HG03565 (cell line): ENCODE results near the gene AATK.

Experiments
- ATAC-seq: cut with Tn5 transposase; IDR thresholded peaks from one replicate; pipeline ENCODE4 v1.9.1; 2021; ENCODE audit warnings: mild to moderate bottlenecking, moderate library complexity; ENCODE audit not compliant: unreplicated experiment

Gene AATK

DNA sequence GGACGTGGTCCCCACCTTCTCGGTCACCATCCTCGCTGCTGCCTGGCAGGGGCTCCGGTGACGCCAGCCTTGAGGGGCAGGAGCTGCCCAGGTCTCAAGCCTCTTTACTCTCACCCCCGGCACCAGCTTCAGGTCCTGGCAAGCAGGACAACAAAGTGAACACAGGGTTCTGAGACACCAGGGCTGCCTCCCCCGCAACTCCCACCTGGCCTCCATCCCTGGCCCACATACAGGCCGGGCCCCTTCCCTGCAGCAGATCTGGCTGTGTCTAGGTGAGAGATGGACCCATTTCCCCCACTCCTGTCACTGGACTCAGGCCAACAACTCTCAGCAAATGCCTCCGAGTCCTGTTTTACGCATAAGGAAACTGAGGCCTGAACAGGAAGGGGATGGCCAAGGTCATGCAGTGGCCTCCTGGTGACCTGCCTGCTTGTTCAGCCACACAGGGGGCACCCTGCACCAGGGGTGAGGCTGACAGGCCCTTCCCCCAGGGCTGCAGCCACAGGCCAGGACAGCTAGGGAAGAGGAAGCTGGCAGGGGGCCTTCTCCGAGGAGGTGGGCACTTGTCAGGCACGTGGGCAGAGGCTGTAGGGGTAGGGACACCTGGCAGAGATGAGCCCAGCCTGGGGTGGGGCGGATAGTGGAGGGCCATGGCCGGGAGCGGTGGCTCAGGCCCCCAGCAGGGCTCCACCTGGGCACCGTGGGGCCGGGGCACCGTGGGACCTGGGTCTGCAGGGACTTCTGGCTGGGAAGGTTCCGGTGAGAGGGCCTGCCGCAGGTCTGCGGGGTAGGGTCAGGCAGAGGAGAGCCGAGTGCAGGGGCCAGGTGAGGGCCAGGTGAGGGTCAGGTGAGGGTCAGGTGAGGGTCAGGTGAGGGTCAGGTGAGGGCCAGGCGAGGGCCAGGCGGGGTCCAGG is 47.5 kb downstream of the AATK start:
- no peak for ATAC-seq

DNA sequence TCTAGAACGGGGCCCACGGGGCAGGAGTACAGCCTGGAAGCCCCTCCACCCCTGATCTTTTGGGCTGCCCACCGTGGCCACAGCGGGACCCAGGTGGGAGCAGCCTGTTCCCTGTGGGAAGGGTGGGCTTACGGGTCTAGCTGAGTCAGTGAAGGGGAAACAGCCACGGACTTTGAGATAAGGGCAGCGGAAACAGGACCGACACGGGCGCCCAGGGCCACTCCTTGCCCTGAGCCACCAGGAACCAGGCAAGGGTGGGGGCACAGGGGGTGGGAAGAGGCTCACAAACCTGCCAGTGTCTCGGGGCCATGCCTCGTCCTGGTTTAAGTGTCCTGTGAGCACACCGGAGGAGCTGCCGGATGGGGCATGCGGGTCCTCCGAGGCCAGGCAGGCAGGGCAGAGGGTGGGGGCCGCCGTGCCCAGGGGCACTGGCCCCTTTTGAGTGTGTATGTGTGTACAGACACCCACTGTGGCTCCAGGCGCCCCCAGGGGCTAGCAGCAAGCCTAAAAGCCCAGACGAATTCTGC is 48.3 kb downstream of the AATK start:
- ATAC-seq: no peak

DNA sequence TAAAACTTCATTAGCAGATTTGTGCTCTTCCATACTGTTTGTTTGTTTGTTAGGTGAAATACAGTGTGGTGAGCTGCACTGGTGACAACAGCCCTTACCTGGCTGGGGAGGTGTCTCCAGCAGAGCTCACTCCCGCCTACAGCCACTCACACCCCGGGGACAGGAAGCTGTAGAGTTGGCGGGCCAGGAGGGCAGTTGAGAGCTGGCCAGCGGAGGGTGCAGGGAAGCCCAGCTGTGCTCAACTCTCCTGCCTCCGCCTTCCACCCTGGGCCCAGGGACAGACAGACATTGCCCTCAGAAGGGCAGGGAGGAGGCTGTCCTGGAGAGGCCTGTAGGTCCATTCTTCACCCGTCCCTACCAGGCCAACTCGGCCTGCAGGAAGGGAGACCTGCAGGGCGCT is 49.3 kb downstream of the AATK start:
- ATAC-seq: no peak

DNA sequence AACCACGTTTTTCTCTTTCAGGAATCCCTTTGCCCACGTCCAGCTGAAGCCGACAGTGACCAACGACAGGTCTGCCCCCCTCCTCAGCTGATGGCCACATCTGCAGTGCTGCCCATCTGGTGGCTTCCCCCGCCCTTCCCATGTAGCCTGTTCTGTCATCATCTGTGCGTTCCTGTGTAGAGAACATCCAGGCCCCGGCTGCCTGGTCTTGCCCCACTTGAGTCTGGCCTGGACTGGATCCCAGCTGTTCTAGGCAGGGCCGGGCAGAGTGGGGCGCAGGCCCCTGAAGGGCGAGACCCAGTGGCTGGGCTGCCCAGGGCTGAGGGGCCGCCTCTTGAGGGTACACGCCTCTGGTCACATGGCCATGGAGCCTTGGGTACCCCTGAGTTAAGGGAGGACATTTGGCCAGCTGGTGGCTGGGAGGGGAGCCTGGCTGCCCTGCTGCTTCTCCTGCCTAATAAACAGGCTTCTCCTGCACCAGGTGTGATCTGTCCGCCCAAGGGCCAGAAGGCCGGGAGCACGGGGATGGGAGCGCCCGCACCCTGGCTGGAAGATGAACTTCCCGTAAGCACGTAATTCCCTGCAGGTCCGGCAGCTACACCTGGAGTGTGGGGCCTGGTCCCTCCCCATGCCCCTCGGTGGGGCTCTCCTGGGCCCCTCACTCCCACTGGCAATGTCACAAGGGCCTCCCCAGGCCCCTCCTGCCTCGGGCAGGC is 50.1 kb downstream of the AATK start:
- no peak for ATAC-seq

DNA sequence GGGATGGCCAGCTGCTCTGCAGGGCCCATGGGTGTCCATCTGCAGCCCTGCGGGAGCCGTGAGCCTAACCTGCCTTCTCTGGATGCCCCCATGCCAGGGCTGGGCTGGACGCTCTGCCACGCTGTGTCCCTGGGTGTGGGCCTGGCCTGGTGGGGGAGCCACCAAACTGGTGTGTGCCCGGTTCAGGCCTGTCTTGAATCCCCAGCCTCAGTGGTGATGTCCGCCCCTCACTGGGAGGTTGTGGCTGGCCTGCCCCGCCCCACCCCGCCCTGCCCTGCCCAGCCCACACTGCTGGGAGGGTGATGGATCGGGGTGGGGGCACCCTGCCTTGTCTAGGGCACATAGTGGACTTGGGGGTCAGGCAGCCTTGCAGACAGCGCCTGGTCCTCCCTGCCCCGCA is 50.8 kb downstream of the AATK start:
- no peak for ATAC-seq

DNA sequence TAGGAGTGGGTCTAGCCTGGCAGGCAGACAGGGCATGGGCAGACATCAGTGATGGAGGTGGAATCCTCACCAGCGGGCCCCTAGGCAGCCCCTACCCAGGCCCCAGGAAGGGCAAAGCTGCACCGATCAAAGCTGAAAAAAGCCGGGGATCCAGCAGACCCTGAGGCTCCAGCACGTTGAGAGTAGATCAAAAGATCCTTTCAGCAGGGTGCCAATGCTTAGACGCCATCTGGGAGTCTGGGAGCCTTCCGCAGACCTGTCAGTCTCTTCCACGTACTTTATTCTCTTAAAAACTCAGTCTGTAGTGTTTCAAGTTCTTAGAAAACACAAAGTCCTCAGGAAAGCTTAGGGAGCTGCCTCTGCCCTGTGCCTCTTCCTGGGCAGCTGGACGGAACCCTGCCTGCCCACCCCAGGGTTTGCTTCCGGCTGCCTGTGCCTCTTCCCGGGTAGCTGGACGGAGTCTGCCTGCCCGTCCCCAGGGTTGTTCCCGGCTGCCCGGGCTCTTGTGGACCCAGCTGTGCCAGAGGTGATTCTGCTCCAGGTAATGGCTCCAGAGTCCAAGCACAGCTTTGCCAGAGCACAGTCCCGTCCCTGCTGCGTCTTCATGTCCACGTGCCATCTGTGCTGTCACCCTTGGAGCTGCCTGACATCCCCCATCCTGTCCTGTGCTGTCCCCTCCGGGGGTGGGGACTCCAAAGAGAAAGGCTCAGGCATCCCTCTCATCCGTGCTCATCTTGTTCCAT is 51.5 kb downstream of the AATK start:
- ATAC-seq: no peak

DNA sequence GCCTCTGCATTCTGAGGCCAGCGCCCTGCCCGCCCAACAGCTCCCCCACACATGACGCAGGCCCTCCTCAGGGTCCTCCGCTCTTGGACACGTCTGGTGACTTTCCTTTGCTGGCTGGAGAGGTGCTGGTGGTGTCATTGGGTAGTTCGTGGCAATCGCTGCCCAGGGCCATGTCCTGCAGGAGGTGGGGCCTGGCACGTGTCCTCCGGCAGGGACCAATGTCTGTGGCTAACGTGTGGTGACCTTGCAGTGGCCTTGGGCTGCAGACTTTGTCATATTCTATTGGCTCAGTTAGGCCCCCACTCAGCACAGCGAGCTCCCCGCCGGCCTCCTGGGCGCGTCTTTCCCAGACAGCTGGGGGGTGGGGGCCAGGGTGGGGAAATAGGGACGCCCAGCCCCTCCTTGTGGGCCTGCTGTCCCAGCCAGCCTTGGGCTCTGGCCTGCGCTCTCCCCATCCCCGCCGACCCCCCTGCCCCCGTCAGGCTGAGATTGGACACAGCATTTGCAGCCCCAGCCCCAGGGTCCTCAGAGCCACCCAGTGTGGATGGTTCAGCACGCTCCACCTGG is 52.8 kb downstream of the AATK start:
- no peak for ATAC-seq

DNA sequence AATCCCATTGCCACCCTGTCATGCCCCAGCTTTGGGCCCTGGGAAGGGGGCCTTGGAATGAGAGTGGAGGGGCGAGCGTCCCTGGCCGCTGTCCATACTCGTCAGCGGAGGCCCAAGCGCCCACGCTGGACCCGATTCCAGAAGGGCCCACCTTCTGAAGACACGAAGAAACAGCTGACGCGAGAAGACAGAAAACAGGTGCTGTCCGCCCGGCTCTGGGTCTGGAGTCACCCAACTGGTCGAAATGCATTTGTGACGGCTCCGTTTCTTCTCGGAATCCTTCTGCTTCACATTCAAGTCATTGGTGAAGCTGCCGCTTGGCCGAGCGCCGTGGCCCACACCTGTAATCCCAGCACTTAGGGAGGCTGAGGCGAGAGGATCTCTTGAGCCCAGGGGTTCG is 53.6 kb downstream of the AATK start:
- no peak for ATAC-seq

DNA sequence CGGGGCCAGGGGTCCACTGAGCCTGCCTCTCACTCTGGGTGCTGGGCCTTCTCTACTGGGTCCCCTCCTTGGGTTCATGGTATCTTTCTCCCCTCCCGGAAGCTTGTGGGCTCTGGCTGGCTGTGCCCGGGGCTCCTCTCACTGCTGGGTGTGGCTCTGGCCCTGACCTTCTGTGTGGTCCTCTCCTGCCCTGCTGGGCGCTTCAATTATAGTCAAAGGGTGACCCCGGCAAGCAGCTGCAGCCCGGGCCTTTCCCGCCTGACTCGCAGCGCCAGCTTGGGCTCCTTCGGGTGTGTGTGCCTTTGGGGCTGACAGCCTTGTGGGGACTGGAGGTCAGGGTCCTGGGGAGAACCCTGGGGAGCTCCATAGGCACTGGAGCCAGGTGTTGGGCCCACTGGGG is 55.0 kb downstream of the AATK start:
- ATAC-seq: no peak

DNA sequence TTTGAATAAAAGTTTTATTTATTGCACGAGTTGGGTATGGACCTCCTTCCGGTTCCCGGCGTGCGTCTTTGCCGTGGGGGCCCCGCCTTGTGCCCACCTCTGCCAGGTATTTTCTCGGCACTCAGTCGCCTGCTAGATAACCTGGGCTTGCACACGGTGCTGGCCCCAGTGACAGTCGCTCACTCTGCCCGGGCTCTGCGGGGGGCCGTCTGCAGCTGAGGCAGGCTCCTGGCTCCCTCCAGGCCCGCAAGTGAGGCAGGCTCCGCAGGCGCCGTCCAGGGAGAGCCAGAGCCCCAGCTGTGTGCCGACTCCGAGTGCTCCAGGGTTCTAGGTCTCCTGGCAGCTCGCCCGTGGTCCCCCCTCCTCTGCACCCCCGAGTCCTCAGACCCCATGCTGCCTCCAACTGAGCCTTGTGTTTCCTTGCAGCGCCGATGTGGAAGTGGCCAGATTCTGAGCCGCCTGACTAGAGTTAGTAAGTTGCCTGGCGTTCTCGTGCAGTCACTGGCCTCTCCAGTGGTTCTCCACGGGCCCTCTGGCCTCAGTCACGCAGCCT is 55.5 kb downstream of the AATK start:
- ATAC-seq: no peak

DNA sequence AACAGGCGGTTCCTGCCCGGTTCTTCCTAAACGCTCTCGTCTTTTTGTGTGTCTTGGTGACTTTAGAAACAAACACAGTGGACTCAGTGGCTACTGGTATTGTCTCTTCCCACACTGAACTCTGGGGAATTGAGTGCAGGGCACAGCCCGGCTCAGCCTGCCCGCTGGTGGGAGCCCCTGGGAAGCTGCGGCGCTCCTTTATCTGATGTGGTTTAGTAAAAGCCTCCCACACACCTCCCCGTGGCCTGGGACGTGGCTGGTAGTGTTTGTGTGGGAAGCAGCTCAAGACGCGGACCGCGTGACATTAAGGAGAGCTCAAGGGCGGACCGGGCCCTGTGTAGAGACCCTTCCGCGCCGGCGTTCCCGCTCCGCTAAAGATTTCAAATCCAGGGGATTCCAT is 56.1 kb downstream of the AATK start:
- no peak for ATAC-seq

DNA sequence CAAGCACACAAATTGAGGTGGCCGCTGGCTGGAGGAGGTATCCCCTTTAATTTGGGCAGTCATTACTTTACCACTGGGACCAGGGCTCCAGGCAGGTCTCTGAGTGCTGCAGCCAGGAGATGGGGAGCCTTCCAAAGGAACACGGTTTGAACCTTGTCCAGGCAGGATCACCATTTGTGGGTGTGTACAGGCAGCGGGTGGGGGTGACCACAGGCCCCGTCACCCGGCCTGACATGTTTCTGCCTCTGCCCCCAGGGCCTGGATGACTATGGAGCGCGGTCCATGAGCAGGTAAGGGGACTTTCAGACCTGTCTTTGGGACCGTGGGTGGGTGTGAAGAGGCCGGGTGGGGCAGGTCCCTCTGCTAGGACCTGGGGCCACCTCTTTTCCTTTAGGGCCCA is 57.8 kb downstream of the AATK start:
- ATAC-seq: no peak

DNA sequence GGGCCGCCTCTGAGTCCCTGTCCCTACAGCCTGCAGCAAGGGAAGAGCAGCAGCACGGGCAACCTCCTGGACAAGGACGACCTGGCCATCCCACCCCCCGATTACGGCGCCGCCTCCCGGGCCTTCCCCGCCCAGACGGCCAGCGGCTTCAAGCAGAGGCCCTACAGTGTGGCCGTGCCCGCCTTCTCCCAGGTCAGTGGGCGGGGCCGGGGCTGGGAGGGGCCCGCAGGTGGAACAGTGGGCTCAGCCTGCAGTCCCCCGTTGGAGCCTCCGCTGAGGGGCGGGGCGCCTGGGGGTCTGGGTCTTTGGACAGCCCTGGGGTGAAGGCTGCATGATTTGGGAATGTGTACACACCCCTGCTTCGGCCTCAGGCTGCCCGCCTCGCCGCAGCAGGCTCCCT is 59.3 kb downstream of the AATK start:
- no peak for ATAC-seq

DNA sequence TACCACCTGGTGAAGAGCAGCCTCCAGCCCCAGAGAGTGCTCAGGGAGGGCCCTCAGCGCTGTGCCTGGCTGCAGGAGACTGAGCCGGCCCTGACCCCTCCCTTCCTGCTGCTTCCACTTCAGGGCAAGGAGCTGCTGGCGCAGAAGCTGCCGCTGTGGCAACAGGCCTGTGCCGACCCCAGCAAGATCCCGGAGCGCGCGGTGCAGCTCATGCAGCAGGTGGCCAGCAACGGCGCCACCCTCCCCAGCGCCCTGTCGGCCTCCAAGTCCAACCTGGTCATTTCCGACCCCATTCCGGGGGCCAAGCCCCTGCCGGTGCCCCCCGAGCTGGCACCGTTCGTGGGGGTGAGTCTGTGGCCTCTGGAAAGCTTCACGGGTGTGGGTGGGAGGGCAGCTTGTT is 62.6 kb downstream of the AATK start:
- no peak for ATAC-seq

DNA sequence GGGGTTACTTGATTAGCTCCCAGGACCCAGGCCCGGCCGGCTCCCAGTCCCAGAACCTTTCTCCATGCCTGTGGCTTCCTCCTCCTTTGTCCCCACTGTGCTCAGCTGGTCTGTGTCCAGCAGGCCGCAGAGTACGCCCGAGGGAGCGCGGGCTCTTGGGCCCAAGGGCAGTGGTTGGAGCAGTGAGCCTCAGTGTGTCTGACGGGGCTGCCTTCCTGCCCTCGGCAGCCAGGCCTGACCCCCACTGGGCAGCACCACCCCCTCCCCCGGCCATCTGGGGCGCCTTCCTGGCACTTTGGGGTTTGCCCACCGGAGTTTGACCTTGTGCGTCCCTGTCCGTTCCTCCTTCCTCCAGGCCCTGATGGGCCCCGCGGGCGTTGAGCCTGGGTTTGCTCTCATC is 63.2 kb downstream of the AATK start:
- no peak for ATAC-seq

DNA sequence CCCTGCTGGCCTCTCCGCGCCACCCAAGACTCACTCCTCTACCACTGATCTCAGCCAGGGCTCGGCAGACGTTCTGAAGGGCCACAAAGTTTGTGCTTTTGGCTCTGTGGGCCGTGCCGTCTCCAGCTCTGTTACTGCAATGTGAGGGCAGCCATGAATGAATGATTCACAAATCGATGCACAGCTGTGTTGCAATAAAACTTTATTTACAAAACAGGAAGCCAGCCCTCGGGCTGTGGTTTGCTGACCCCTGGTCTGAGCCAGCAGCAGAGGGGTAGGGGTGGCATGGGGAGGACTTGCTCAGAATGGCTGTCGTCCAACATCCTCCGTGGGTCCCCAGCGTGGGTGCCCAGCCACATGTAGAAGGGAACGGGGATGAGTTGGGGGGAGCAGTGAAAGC is 63.7 kb downstream of the AATK start:
- no peak for ATAC-seq

DNA sequence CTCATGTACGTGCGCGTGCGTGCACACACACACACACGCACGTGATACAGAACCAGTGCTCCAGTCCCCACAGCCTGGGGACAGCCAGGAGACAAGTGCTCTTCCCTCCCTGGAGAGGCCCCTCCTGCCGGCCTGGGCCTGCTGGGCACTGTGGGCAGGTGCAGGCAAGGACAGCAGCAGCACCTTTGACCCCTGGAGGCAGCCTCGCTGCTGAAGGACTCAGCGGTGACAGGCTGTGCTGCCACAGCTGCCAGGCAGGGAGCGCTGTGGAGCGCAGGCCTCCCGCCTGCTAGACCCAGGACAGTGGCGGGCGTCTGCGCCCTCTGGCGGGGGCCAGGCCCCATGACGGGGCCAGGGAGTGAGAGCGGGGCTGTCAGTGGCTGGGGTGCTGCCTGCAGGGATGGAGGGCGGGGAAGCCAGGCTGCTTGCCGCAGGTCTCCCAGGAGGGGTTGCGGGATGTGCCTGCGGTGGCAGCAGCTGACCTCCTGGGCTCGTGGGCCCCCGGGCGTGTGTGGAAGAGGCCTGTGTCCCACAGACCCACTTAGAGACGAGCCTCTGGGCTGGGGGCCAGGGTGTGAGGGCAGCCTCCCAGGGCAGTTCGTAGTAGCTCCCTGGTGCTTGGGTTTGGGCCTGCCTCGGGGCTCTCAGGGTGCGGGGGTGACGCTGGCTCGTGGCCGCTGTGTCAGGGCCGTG is 64.3 kb downstream of the AATK start:
- peak; percentile 76 for ATAC-seq

DNA sequence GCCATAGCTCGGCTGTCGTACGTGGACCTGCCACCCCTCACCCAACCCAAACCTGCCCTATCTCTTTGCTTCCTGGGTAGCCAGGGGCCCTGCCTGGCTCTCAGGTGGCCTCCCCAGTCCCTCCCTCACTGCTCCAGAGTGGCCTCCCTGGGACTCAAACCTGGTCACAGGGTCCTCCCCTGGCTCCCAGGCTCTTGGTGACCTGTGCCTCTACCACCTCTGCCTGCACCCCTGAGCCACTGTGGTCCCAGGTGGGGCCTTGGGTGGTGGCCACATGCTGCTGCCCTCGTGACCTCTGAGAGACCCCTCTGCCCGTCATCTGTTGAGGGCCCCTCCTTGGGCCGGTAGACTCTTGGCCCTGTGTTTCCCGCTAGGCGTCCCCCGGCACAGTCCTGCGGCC is 65.4 kb downstream of the AATK start:
- ATAC-seq: no peak

DNA sequence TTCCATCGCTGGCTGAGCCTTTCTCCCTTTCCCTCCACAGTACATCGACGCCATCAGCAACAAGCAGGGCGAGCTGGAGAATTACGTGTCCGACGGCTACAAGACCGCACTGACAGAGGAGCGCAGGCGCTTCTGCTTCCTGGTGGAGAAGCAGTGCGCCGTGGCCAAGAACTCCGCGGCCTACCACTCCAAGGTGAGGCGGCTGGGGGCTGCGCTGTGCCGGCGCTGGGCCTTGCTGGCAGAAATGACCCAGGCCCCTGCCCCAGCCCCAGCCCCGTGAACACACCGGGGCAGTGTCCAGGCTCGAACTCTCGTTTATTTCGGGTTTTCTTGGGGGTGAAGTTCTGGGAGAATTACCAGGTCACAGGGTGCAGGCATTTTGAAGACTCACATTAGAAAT is 66.1 kb downstream of the AATK start:
- ATAC-seq: no peak

DNA sequence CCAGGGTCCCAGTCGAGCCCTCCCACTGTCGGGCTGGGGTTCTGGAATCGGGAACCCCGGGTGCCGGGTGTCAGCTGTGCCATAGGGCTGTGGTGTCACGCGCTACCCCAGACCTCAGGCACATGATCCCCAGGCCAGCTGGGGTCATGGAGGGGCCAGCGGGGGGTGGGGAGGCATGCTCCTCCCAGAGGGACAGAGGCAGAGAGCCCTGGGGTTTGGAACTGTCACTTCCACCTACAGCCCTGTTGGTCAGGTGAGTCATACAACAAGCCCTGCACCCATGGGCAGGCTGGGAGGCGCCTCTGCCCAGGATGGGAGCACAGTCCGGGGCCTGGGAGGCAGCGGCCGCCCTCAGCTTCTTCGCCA is 68.1 kb downstream of the AATK start:
- no peak for ATAC-seq
